Stimulated activated CD4-positive, alpha-beta T cell treated with anti-CD3 and anti-CD28 coated beads, Interleukin-12 subunit alpha, Interleukin-12 subunit beta, amount 100 ng/mL, for 48 hours (primary cell): ENCODE data around the gene KRI1.

ENCODE experiments used
- DNase-seq, 3 donors: peaks; one replicate each; pipeline ENCODE4 v3.0.0-alpha.2; 2020; ENCODE audit warnings: low read depth in 2 of 3, low spot score in 1 of 3

The KRI1 gene

GRCh38 chr19:10565567-10566407 is at the start of gene KRI1:
Gene KRI1 (minus strand): TSS chr19:10566010. CDS start chr19:10565999, 11 bp downstream.
- DNase-seq: peak; percentile 99

- DNase-seq: no peak
These were observed 46.8 kb upstream of the KRI1 start for GRCh38 chr19:10612499-10613119.

GRCh38 chr19:10611907-10612306 is 46.1 kb upstream of the KRI1 start:
- DNase-seq: no peak

- no peak for DNase-seq
These were observed 38.7 kb upstream of the KRI1 start for GRCh38 chr19:10604460-10604980.

- DNase-seq: no peak
These were observed 38.2 kb upstream of the KRI1 start for GRCh38 chr19:10603873-10604459.

GRCh38 chr19:10603084-10603872 is 37.5 kb upstream of the KRI1 start:
- peak; percentile 49 to 56 (median 53) for DNase-seq

GRCh38 chr19:10602330-10603083 is 36.7 kb upstream of the KRI1 start:
- peak; percentile 78 to 90 (median 88) for DNase-seq

- DNase-seq: no peak
These were observed 36.2 kb upstream of the KRI1 start for GRCh38 chr19:10601999-10602329.

- DNase-seq: no peak
These were observed 34.3 kb upstream of the KRI1 start for GRCh38 chr19:10600149-10600548.

GRCh38 chr19:10593820-10594637 is 28.2 kb upstream of the KRI1 start:
- DNase-seq: no peak

GRCh38 chr19:10593148-10593547 is 27.3 kb upstream of the KRI1 start:
- no peak for DNase-seq

- DNase-seq: no peak
These were observed 22.0 kb upstream of the KRI1 start for GRCh38 chr19:10587839-10588150.

- DNase-seq: no peak
These were observed 21.4 kb upstream of the KRI1 start, which contains the start of gene AP1M2 for GRCh38 chr19:10587022-10587838. Gene AP1M2 (minus strand): TSS chr19:10587312. CDS start chr19:10587231, 81 bp downstream.

- no peak for DNase-seq
These were observed 20.6 kb upstream of the KRI1 start for GRCh38 chr19:10586396-10586795.

- DNase-seq: no peak
These were observed 17.4 kb upstream of the KRI1 start for GRCh38 chr19:10583036-10583776.

GRCh38 chr19:10582091-10582490 is 16.3 kb upstream of the KRI1 start:
- DNase-seq: no peak

- DNase-seq: peak; percentile 84 to 96 (median 87)
These were observed 15.3 kb upstream of the KRI1 start for GRCh38 chr19:10580979-10581631.

- DNase-seq: no peak
These were observed 12.1 kb upstream of the KRI1 start for GRCh38 chr19:10577951-10578350.
